Measurements from ENCODE around the gene KIF21B. TPM values are rescaled to one million over a fixed set of nuclear protein-coding genes. Genes with fewer than 3 reads are reported as not detected.

KIF21B gene
- total and polyA plus RNA-seq, 2 of the 8 experiments (the other 6 are each of a cell fraction or from before 2014, with no cell fraction given), result 10.8 to 26.5 TPM

- Histone ChIP-seq H2AFZ (ENCODE audit: low read length) (no peak overlapping the region), H2BK20ac (ENCODE audit: low read length) (no peak overlapping the region), H3K23ac (ENCODE audit: insufficient read length) (no peak overlapping the region), H3K14ac (ENCODE audit: insufficient read length) (no peak overlapping the region), H3K36me3 (ENCODE audit: control insufficient read depth in 2 of 4, insufficient read depth in 4 of 4, low read length in 3 of 4) (peaks cover 0 to 7% (median 5%) of the 10 kb centered on the region in 4 experiments; a peak in 3 of 8 replicates), H4K8ac (ENCODE audit: extremely low read depth, insufficient read depth, low read length) (no peak overlapping the region), H3K18ac (ENCODE audit: extremely low read depth, low read length) (no peak overlapping the region), H4K20me1 (replicated peaks in 1 of 2; ENCODE audit: control insufficient read depth in 1 of 2, insufficient read depth in 2 of 2, low read length in 2 of 2) (peaks cover 0 to 3% of the 10 kb centered on the region in 2 experiments), H3K4me1 (replicated peaks in 1 of 4; ENCODE audit: control insufficient read depth in 3 of 4, insufficient read depth in 4 of 4, low read length in 3 of 4) (peaks cover 0 to 3% (median 0%) of the 10 kb centered on the region in 4 experiments; a peak in 1 of 7 replicates), H3K4ac (replicated peaks; ENCODE audit: insufficient read length, low read depth, low read length) (no peak overlapping the region), H3K4me3 (ENCODE audit: extremely low read depth in 1 of 4, insufficient read depth in 2 of 4, low read depth in 3 of 4, low read length in 4 of 4) (no peak overlapping the region), H2AK5ac (ENCODE audit: low read depth, low read length) (no peak overlapping the region), H4K5ac (ENCODE audit: insufficient read length, low read depth, low read length) (no peak overlapping the region), H3K9me3 (ENCODE audit: insufficient read depth in 2 of 2, low read depth in 1 of 2, low read length in 1 of 2) (no peaks in the 10 kb centered on the region), H4K91ac (replicated peaks; ENCODE audit: insufficient read length, low read length) (no peak overlapping the region), H2BK5ac (ENCODE audit: low read depth, low read length) (no peak overlapping the region), H3K79me2 (ENCODE audit: control insufficient read depth in 1 of 2, insufficient read depth in 2 of 2, low read length in 2 of 2) (no peaks in the 10 kb centered on the region), H3K79me1 (ENCODE audit: low read depth, low read length) (no peaks in the 10 kb centered on the region), H2BK15ac (ENCODE audit: low read length) (no peak overlapping the region), H3K27ac (ENCODE audit: low read depth, low read length) (no peak overlapping the region), H2BK120ac (replicated peaks; ENCODE audit: low read depth, low read length) (no peak overlapping the region), H3K9ac (replicated peaks in 1 of 4; ENCODE audit: extremely low read depth in 1 of 4, low read depth in 3 of 4, low read length in 3 of 4) (no peak overlapping the region), H3K56ac (replicated peaks; ENCODE audit: insufficient read length, low read depth, low read length) (no peak overlapping the region), H3K23me2 (ENCODE audit: low read depth, low read length) (no peaks in the 10 kb centered on the region), H2BK12ac (ENCODE audit: low read depth, low read length) (no peak overlapping the region), H3K4me2 (ENCODE audit: insufficient read depth in 1 of 2, low read depth in 2 of 2, low read length in 2 of 2) (no peak overlapping the region), H3K27me3 (replicated peaks in 1 of 4; ENCODE audit: control insufficient read depth in 3 of 4, extremely low read depth in 1 of 4, insufficient read depth in 3 of 4, low read length in 3 of 4) (no peaks in the 10 kb centered on the region)
- POLR2A ChIA-PET (ENCODE audit: partially characterized antibody), result no interaction called here
- CTCF ChIA-PET (ENCODE audit: partially characterized antibody), result interaction anchor here (1.0 to 28.5 kb wide), 18 partner anchors 8 to 145 kb away, joined by 3 to 640 read pairs (median 18); no protein-coding TSS in a partner anchor
- 94% methylated on average over 13 of the region's 19 CpGs; no CpG with 5 or more reads in 1 of the 2 experiments for WGBS, 2 experiments (ENCODE audit: extremely low coverage in 1 of 2, insufficient coverage in 1 of 2, insufficient read length in 1 of 2, insufficient replicate concordance in 2 of 2, low coverage in 1 of 2, low lambda C conversion rate in 2 of 2, missing lambda C conversion rate in 1 of 2)
- no peak for TF ChIP-seq TCF12 (IDR thresholded peaks at IDR 0.05; ENCODE audit: low read depth, low read length)
- no peak for TF ChIP-seq RBBP5 (IDR thresholded peaks at IDR 0.05; ENCODE audit: borderline replicate concordance, low read depth, low read length)
- no peak for TF ChIP-seq YY1 (IDR thresholded peaks at IDR 0.05; ENCODE audit: low read depth, low read length)
- no peak for TF ChIP-seq ATF3 (IDR thresholded peaks at IDR 0.05; ENCODE audit: insufficient read depth, low read depth, low read length)
- no peak for TF ChIP-seq ATF2 (IDR thresholded peaks at IDR 0.05; ENCODE audit: low read length)
- no peak for TF ChIP-seq SIX5 (IDR thresholded peaks at IDR 0.05; ENCODE audit: low read depth, low read length)
- no peak for TF ChIP-seq RAD21 (IDR thresholded peaks at IDR 0.05 in 1 of 2, conservative IDR thresholded peaks at IDR 0.05 in 1 of 2; ENCODE audit: low read depth in 2 of 2, low read length in 2 of 2)
- DNase-seq (ENCODE audit: low read depth in 1 of 2, low spot score in 2 of 2) (no peak), FAIRE-seq (no peak)
Observed at GRCh38 chr1:200973937-200974657, 49.4 kb downstream of the KIF21B start.
